GM06990 (cell line): ENCODE results near the gene CFAP100.

Experiments used
- DNase-seq: peaks from one replicate; pipeline ENCODE4 v3.0.0-alpha.2; 2011; ENCODE audit not compliant: insufficient read length; ENCODE audit errors: extremely low read depth
- H3K27me3 ChIP-seq: replicated peaks from 2 replicates; pipeline ENCODE4 v1.6.0; 2011; ENCODE audit warnings: low read length; ENCODE audit not compliant: control insufficient read depth, insufficient read depth
- H3K36me3 ChIP-seq: 2 replicates; pipeline ENCODE4 v1.5.1; 2011; ENCODE audit warnings: low read length; ENCODE audit not compliant: control insufficient read depth, insufficient read depth
- H3K4me3 ChIP-seq: replicated peaks from 2 replicates; pipeline ENCODE4 v1.5.1; 2011; ENCODE audit warnings: low read depth, mild to moderate bottlenecking, control low read depth, low read length
- TF ChIP-seq, protein P1 (sequence below): IDR thresholded peaks from 2 replicates; pipeline ENCODE4 v1.5.1; 2011; ENCODE audit warnings: low read length, control low read depth, mild to moderate bottlenecking, inconsistent platforms; ENCODE audit not compliant: insufficient read depth, poor library complexity, severe bottlenecking

The CFAP100 gene

DNA sequence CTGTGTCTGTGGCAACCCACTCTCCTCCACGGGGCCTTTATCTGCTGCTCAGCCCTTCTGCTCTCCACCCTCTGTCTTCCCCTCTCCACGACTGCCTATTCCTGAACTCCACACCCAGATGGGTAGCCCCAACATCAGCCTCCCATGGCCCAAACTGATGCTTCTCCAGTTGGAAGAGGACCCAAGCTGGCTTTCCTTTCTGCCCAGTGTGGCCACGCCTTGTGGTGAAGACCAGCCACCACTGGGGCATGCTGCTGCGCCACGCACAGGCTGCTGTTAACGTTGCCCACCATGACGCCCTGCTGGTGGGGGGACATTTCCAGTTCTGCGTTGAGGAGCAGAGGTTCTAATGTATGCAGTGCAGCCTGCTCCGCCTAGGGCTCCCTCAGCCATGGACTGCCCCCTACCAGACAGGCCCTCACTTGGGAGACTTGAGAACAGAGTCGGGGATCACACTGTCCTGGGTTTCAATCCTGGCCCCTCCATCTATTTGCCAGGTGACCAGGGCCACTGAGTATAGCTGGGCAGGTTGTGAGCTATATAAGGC, 26.9 kb downstream of the CFAP100 start:
- Histone ChIP-seq H3K4me3 (no peak overlapping the region), H3K36me3 (no peaks in the 10 kb centered on the region), H3K27me3 (peaks cover 1% of the 10 kb centered on the region; the same call in 1 of the 2 replicates)
- no peak for DNase-seq
- TF ChIP-seq, protein P1, sequence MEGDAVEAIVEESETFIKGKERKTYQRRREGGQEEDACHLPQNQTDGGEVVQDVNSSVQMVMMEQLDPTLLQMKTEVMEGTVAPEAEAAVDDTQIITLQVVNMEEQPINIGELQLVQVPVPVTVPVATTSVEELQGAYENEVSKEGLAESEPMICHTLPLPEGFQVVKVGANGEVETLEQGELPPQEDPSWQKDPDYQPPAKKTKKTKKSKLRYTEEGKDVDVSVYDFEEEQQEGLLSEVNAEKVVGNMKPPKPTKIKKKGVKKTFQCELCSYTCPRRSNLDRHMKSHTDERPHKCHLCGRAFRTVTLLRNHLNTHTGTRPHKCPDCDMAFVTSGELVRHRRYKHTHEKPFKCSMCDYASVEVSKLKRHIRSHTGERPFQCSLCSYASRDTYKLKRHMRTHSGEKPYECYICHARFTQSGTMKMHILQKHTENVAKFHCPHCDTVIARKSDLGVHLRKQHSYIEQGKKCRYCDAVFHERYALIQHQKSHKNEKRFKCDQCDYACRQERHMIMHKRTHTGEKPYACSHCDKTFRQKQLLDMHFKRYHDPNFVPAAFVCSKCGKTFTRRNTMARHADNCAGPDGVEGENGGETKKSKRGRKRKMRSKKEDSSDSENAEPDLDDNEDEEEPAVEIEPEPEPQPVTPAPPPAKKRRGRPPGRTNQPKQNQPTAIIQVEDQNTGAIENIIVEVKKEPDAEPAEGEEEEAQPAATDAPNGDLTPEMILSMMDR = no peak

DNA sequence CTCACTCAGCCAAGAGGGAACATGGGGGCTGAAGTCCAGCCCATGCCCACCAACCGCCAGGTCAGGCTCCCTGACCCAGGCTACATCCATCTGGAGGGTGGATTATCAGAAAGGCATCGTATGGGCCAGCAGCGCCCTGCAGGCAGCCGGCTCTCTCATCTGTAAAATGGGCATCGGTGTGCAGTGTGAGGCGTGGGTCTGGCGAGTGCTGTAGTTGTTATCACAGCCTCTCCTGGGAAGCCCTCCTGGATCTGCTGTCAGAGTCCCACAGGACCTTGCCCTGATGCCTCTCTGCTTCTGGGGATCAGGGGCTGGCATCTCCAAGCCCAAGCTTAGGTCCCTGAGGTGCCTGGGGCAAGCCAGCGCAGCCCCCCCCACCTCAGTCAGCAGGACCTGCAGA, 27.4 kb downstream of the CFAP100 start:
- no peak for DNase-seq
- no peaks in the 10 kb centered on the region for H3K36me3 ChIP-seq
- TF ChIP-seq, protein P1 = no peak
- H3K27me3 ChIP-seq = peaks cover 1% of the 10 kb centered on the region; the same call in 1 of the 2 replicates
- no peak overlapping the region for H3K4me3 ChIP-seq

DNA sequence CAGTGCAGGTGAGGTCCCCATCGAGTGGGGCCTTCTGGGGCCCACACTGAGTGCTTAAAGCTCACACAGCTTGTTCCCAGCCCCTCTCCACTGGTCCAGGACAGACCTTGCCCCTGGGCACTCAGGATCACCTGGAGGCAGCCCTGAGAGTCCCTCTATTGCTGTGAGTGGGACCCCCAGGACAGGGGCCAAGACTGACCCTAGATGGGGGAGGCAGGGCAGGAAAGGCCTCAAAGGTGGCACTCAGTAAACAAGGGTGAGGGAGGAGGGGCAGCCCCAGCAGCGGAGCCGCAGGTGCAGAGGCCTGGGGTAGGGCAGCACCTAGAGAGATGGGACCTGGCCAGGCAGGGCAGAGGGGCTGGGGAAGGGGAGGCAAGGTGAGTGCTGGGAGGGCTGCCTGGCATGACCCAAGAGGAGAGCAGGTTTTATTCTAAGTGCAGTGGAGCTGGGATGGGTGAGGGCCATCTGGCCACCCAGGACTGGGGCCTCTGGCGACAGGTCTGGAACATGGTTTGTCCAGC, 27.9 kb downstream of the CFAP100 start:
- H3K36me3 ChIP-seq = no peaks in the 10 kb centered on the region
- H3K4me3 ChIP-seq = no peak overlapping the region
- TF ChIP-seq, protein P1 = no peak
- no peak for DNase-seq
- H3K27me3 ChIP-seq = peaks cover under 1% of the 10 kb centered on the region; the same call in 1 of the 2 replicates

DNA sequence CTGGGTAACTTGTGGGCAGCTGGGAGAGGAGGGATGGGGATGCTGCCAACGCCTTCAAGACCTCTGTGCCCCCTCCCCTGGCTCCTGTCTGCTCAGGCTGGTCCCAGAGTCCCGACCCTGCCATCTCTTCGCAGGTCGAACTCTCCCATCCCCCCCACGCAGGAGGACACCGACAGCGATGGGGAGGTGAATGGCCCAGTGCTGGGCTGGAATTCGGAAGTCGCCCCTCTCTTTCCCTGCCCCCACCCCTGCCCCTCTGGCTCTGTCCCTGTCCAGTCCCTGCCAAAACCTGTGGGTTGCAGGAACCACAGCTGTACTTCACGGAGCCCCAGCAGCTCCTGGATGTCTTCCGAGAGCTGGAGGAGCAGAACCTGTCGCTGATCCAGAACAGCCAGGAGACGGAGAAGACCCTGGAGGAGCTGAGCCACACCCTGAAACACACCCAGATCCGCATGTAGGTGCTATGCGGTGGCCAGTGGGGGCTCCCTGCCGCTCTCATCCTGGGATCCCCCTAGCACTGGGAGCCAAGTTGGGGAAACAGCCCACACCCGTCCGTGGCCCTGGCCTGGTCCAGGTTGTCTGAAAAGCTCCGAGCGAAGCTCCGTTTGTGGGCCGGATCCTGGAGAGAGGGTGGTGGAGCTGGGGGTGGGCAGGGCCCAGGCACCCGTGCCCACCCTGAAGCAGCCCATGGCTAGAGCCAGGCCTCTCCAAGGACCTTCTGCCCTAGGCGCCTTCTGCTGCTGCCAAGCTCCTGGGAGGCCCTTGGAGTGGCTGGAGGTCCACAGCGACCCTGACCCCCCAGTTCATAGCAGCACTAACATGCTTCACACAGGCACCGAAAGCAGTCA, 28.7 kb downstream of the CFAP100 start:
- DNase-seq = no peak
- no peak overlapping the region for H3K4me3 ChIP-seq
- TF ChIP-seq, protein P1 = no peak
- H3K27me3 ChIP-seq = no peaks in the 10 kb centered on the region; the same call in 1 of the 2 replicates
- H3K36me3 ChIP-seq = no peaks in the 10 kb centered on the region

DNA sequence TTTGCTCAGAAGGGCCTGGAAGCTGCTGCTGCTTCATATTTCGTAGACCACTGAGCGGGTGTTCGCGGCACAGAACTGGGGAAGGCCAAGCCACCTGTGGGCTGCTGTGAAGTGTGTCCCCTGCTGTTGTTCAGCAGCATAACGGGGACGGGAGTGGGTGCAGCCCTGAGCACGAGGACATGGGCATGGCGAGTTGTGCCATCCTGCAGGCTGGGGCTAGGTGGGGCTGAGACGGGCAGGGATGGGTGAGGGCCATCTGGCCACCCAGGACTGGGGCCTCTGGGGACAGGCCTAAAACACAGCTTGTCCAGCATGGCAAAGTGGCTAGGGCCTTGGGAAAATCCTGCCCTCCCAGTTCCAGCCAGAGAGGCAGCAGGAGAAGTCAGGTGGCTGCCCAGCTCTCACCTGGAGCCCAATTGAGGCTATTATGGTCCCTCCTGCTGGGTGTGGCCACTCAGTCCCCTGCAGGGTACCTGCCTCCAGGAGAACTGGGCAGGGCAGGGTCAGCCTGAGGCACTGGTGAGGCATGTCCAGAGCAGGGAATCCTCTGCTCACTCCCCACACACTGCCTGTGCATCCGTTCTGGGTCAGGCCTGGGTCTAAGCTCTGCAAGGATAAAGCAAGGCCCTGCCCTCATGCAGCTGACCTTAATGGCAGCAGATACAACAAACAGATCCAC, 29.5 kb downstream of the CFAP100 start:
- Histone ChIP-seq H3K27me3 (no peaks in the 10 kb centered on the region; the same call in 1 of the 2 replicates), H3K36me3 (no peaks in the 10 kb centered on the region), H3K4me3 (no peak overlapping the region)
- TF ChIP-seq, protein P1 = no peak
- DNase-seq = no peak
